Pancreas (tissue), 10 donors: ENCODE data around the gene ZNRF2. TPM values are rescaled to one million over a fixed set of nuclear protein-coding genes. Genes with fewer than 3 reads are reported as not detected.

Experiments used
- ATAC-seq, 4 donors: fragments of 200-7000 bp; cut with Tn5 transposase; one replicate each; pipeline versions ENCODE4 v1.8.0 to v1.9.1; 2020; ENCODE audit warnings: mild to moderate bottlenecking in 4 of 4, moderate library complexity in 4 of 4
- DNase-seq, 6 donors: peaks; one replicate each; pipeline ENCODE4 v3.0.0-alpha.2; 2020
- FAIRE-seq: peaks from 2 replicates; lab custom pipeline; 2012; peaks lifted over from hg19 to GRCh38; lab: Jason Lieb, UNC
- H3K27ac ChIP-seq, 4 donors: fragments of 200-600 bp; sonication (generic); 1 replicate in 3 of 4; 2 replicates in 1 of 4; pipeline versions ENCODE4 v1.5.0 to v1.8.0; 2020
- H3K27me3 ChIP-seq, 4 donors: fragments of 200-600 bp; one replicate each; pipeline ENCODE4 v1.8.0; 2021
- H3K36me3 ChIP-seq, 3 donors: fragments of 200-600 bp; sonication (generic) in 1 of 3; one replicate each; pipeline versions ENCODE4 v1.5.0 to v1.8.0; 2020 to 2021
- H3K4me1 ChIP-seq, 3 donors: fragments of 200-600 bp; one replicate each; pipeline ENCODE4 v1.8.0; 2021
- H3K4me3 ChIP-seq, 4 donors: fragments of 200-600 bp; sonication (generic) in 2 of 4; one replicate each; pipeline versions ENCODE4 v1.5.0 to v1.8.0; 2020 to 2021
- H3K9me3 ChIP-seq, 4 donors: fragments of 200-600 bp; one replicate each; pipeline ENCODE4 v1.8.0; 2021
- CTCF ChIP-seq, 4 donors: fragments of 200-600 bp; sonication (generic) in 3 of 4; IDR thresholded peaks; one replicate each; pipeline versions ENCODE4 v1.5.0 to v1.8.0; 2021; ENCODE audit warnings: antibody characterized with exemption in 4 of 4
- WGBS, 2 donors: extraction: QIAGEN DNeasy Blood & Tissue Kit; methylation state at CpG; one replicate each; pipeline ENCODE4 v1.1.7; 2013; 5-methylcytosine and 5-hydroxymethylcytosine counted together
- intact Hi-C, 3 donors: fragments of 100-400 bp; cut with DNase I; formaldehyde crosslinking; loops; one replicate each; pipeline versions ENCODE4 v1.11.1 to v1.14.2; 2022
- polyA plus RNA-seq, 2 donors: library from polyadenylated mRNA; stranded (reverse); fragments of 200-250 nt; gene quantifications; one replicate each; pipeline ENCODE4 v1.2.3, GENCODE V29; 2013
- total RNA-seq, 6 donors: library from RNA; stranded (reverse); fragmentation: NEBNext Ultra II Directional in 4 of 6; extraction: Animal tissue kit (Norgen Biotek cat#: 25700) in 4 of 6; gene quantifications; one replicate each; pipeline versions ENCODE4 v1.2.1 to v1.2.4, GENCODE V29; 2021 to 2023
- donor health status: healthy with polysubstance abuse.
- donor health status: DM: no; HTN: no; CAD: no; lungs with moderate emphysema.
- donor health status: DM: no; HTN: no; CAD: no.
- donor health status: control.
- donor health status: control.
- donor health status: Bipolar disorder and iron deficiency.
- donor health status: DM: yes; HTN: yes; CAD: no.
- donor health status: DM: no; HTN: no; CAD: no.
- donor health status: DM: no; HTN: no; CAD: no.
- donor health status: DM: yes; HTN: yes; CAD: no.

The ZNRF2 gene
- total and polyA plus RNA-seq, 8 donors, result 4.9 to 17.1 (median 11.2) TPM

GRCh38 chr7:30363778-30364563 is 79.6 kb downstream of the ZNRF2 start:
- DNase-seq (no peak), ATAC-seq (no peak), FAIRE-seq (no peak)
- Histone ChIP-seq H3K4me3 (no peak overlapping the region), H3K27me3 (no peaks in the 10 kb centered on the region), H3K4me1 (no peaks in the 10 kb centered on the region), H3K27ac (no peak overlapping the region), H3K9me3 (no peaks in the 10 kb centered on the region), H3K36me3 (no peaks in the 10 kb centered on the region)
- TF ChIP-seq CTCF (IDR thresholded peaks at IDR 0.05), result no peak
- intact Hi-C loops, result no loop called here
- WGBS, 2 donors, result 91 to 93% methylated on average over 3 of the region's 3 CpGs

- Histone ChIP-seq H3K36me3 (no peaks in the 10 kb centered on the region), H3K4me3 (no peak overlapping the region), H3K9me3 (no peaks in the 10 kb centered on the region), H3K27me3 (no peaks in the 10 kb centered on the region), H3K27ac (no peak overlapping the region), H3K4me1 (no peaks in the 10 kb centered on the region)
- ATAC-seq (no peak), FAIRE-seq (no peak), DNase-seq (no peak)
- intact Hi-C loops, result no loop called here
- WGBS, 2 donors, result 94 to 96% methylated on average over 1 of the region's 1 CpG
- no peak for TF ChIP-seq CTCF (IDR thresholded peaks at IDR 0.05)
Measured at GRCh38 chr7:30364773-30365172, 80.4 kb downstream of the ZNRF2 start.

- H3K27ac ChIP-seq, result no peak overlapping the region
- H3K9me3 ChIP-seq, result no peaks in the 10 kb centered on the region
- WGBS, 2 donors, result 84 to 92% methylated on average over 3 of the region's 3 CpGs
- DNase-seq (no peak), ATAC-seq (no peak), FAIRE-seq (no peak)
- TF ChIP-seq CTCF (IDR thresholded peaks at IDR 0.05), result no peak
- no peaks in the 10 kb centered on the region for H3K27me3 ChIP-seq
- H3K4me3 ChIP-seq, result no peak overlapping the region
- intact Hi-C loops, result no loop called here
- H3K36me3 ChIP-seq, result no peaks in the 10 kb centered on the region
- no peaks in the 10 kb centered on the region for H3K4me1 ChIP-seq
Measured at GRCh38 chr7:30365621-30366020, 81.2 kb downstream of the ZNRF2 start.

GRCh38 chr7:30366606-30367005 is 82.2 kb downstream of the ZNRF2 start:
- Histone ChIP-seq H3K27ac (no peak overlapping the region), H3K27me3 (no peaks in the 10 kb centered on the region), H3K9me3 (no peaks in the 10 kb centered on the region), H3K36me3 (no peaks in the 10 kb centered on the region), H3K4me1 (no peaks in the 10 kb centered on the region), H3K4me3 (no peak overlapping the region)
- ATAC-seq, result no peak
- WGBS, 2 donors, result 59 to 61% methylated on average over 2 of the region's 2 CpGs
- TF ChIP-seq CTCF (IDR thresholded peaks at IDR 0.05), result no peak
- peak; percentile 61 for FAIRE-seq
- intact Hi-C loops, result no loop called here
- no peak for DNase-seq

GRCh38 chr7:30367561-30367960 is 83.2 kb downstream of the ZNRF2 start:
- WGBS, 2 donors, result 77% methylated on average over 2 of the region's 2 CpGs
- H3K36me3 ChIP-seq, result no peaks in the 10 kb centered on the region
- DNase-seq (no peak), FAIRE-seq (no peak), ATAC-seq (no peak)
- TF ChIP-seq CTCF (IDR thresholded peaks at IDR 0.05), result no peak
- intact Hi-C loops, result no loop called here
- no peaks in the 10 kb centered on the region for H3K9me3 ChIP-seq
- no peaks in the 10 kb centered on the region for H3K4me1 ChIP-seq
- H3K27me3 ChIP-seq, result no peaks in the 10 kb centered on the region
- no peak overlapping the region for H3K4me3 ChIP-seq
- H3K27ac ChIP-seq, result no peak overlapping the region
